Measurements from ENCODE around the gene SOD3. TPM values are rescaled to one million over a fixed set of nuclear protein-coding genes. Genes with fewer than 3 reads are reported as not detected.
A peak's percentile ranks its signal among the peaks of the same experiment; 100 is the strongest.

Gene SOD3
- polyA plus RNA-seq (2013), result 10.5 and 11.1 TPM in 2 replicates

DNA sequence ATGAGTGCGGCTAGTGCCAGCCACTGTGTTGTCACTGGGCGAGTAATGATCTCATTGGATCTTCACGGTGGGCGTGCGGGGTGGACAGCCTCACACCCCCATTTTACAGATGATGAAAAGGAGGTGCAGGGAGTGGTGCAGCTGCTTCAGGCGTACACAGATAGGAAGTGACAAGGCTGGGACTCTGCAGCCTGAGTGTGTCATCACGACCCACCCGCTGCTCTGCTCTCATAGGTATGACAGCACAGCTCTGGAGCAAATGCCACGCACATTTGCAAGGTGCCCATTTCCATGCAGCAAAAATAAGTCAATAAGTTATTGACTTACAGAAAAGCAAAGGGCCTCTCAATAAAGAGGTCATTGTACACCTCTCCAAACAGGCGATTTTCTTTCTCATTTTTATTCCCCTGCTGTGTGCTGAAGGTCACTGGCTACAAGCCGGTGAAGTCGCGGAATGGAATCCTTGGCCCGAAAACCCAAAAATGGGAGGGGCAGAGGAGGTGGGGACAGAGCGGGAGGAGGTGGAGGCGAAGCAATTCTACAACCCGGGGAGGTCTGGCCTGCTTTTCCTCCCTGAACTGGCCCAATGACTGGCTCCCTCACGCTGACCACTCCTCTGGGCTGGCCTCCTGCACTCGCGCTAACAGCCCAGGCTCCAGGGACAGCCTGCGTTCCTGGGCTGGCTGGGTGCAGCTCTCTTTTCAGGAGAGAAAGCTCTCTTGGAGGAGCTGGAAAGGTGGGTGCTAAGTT, at the start of gene SOD3:
Gene SOD3 (plus strand): TSS at position 658 of the 750 bp plus-strand sequence. CDS start 3,949 bp downstream, outside the sequence.
- peak within 1 kb of the TSS; percentile 22 for H4K8ac ChIP-seq (ENCODE audit: low read depth, low read length)
- no peak within 1 kb of the TSS for H4K12ac ChIP-seq (ENCODE audit: low read depth, low read length)
- H3K27ac ChIP-seq (ENCODE audit: low read depth, low read length), result no peak within 1 kb of the TSS
- WGBS (ENCODE audit: extremely low coverage, insufficient coverage, insufficient read length), result no CpG with 5 or more reads among the region's 21 CpGs
- no peak within 1 kb of the TSS for H2BK120ac ChIP-seq (ENCODE audit: insufficient read depth, low read length, poor library complexity)
- no peak within 1 kb of the TSS for H3K4me3 ChIP-seq (ENCODE audit: low read depth, low read length)
- H3K79me1 ChIP-seq (ENCODE audit: low read length), result no peaks in the 10 kb centered on the region
- H3K36me3 ChIP-seq (ENCODE audit: control insufficient read depth in 1 of 2, insufficient read depth in 2 of 2, low read length in 2 of 2), result no peaks in the 10 kb centered on the region
- H2BK12ac ChIP-seq (ENCODE audit: low read length), result no peak within 1 kb of the TSS
- no peak within 1 kb of the TSS for H2BK5ac ChIP-seq (ENCODE audit: low read depth, low read length, poor library complexity)
- no peak within 1 kb of the TSS for H2AK5ac ChIP-seq (ENCODE audit: low read length)
- peak within 1 kb of the TSS; percentile 6 for H2AFZ ChIP-seq (ENCODE audit: insufficient read depth, low read length, poor library complexity)
- no peak within 1 kb of the TSS for H3K14ac ChIP-seq (ENCODE audit: low read length)
- H3K27me3 ChIP-seq (ENCODE audit: insufficient read depth, low read length), result peaks cover 17% of the 10 kb centered on the region
- peak; percentile 87 to 92 for DNase-seq
- H3K23ac ChIP-seq (ENCODE audit: low read length), result no peak within 1 kb of the TSS
- H3K9ac ChIP-seq (ENCODE audit: low read length), result no peak within 1 kb of the TSS
- no peaks in the 10 kb centered on the region for H3K79me2 ChIP-seq (ENCODE audit: control insufficient read depth, insufficient read depth, low read length, poor library complexity)
- no peak within 1 kb of the TSS for H3K18ac ChIP-seq (ENCODE audit: low read length)
- H3K4me1 ChIP-seq (ENCODE audit: control insufficient read depth in 1 of 2, insufficient read depth in 2 of 2, low read length in 2 of 2), result peaks cover 9 to 17% of the 10 kb centered on the region in 2 experiments
- no peak within 1 kb of the TSS for H4K91ac ChIP-seq (ENCODE audit: low read depth, low read length)
- H3K4me2 ChIP-seq (ENCODE audit: low read length), result peak within 1 kb of the TSS; percentile 52
- H3K9me3 ChIP-seq (ENCODE audit: insufficient read depth, low read depth, low read length), result peaks cover 9% of the 10 kb centered on the region
- no peak within 1 kb of the TSS for H3K4ac ChIP-seq (ENCODE audit: low read depth, low read length)

DNA sequence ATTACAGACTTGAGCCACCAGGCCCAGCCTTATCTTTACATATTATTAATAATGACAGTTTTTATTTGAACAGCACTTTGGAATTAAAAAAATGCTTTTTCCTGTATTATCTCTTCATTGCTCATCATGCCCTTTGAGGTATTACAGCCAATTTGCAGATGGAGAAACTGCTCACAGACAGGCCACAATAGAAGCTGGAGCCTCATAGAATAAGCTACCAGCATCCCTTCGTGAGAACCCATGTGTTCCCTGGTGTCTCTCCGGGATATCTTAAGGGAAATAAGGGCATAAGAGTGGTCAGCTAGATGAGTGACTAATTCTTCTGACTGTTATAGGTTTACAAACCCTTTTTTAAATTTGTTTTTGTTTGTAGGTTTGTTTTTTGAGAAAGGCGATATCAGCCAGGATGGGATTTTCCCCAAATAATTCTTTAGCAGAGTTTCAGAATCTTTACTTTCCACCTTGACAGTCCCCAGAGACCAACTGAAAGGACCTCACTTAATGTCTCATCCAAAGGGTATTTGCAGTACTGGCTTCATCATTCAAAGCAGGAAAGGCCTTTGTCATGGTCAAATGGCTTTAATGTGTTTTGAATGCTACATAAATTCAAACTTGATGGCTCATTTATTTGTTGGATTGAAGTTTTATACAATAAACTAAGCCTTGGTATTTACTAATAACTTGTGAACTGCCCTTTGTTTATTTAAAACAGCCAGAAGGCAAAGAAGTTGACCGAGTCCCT, 48.0 kb upstream of the SOD3 start:
- Histone ChIP-seq H3K27me3 (ENCODE audit: insufficient read depth, low read length) (no peaks in the 10 kb centered on the region), H3K79me1 (ENCODE audit: low read length) (no peaks in the 10 kb centered on the region), H2AK5ac (ENCODE audit: low read length) (no peak overlapping the region), H3K23ac (ENCODE audit: low read length) (no peak overlapping the region), H2BK5ac (ENCODE audit: low read depth, low read length, poor library complexity) (no peak overlapping the region), H2BK12ac (ENCODE audit: low read length) (no peak overlapping the region), H4K8ac (ENCODE audit: low read depth, low read length) (no peak overlapping the region), H2BK120ac (ENCODE audit: insufficient read depth, low read length, poor library complexity) (no peak overlapping the region), H3K14ac (ENCODE audit: low read length) (no peak overlapping the region), H3K18ac (ENCODE audit: low read length) (no peak overlapping the region), H3K4me1 (ENCODE audit: control insufficient read depth in 1 of 2, insufficient read depth in 2 of 2, low read length in 2 of 2) (peaks cover 4% of the 10 kb centered on the region in 2 experiments), H3K9me3 (ENCODE audit: insufficient read depth, low read depth, low read length) (peaks cover 3% of the 10 kb centered on the region), H3K36me3 (ENCODE audit: control insufficient read depth in 1 of 2, insufficient read depth in 2 of 2, low read length in 2 of 2) (no peaks in the 10 kb centered on the region), H3K4me3 (ENCODE audit: low read depth, low read length) (no peak overlapping the region), H2AFZ (ENCODE audit: insufficient read depth, low read length, poor library complexity) (no peak overlapping the region), H4K12ac (ENCODE audit: low read depth, low read length) (no peak overlapping the region), H3K9ac (ENCODE audit: low read length) (no peak overlapping the region), H3K4me2 (ENCODE audit: low read length) (no peak overlapping the region), H4K91ac (ENCODE audit: low read depth, low read length) (no peak overlapping the region), H3K27ac (ENCODE audit: low read depth, low read length) (no peak overlapping the region), H3K79me2 (ENCODE audit: control insufficient read depth, insufficient read depth, low read length, poor library complexity) (no peaks in the 10 kb centered on the region), H3K4ac (ENCODE audit: low read depth, low read length) (no peak overlapping the region)
- DNase-seq, result peak; percentile 78 to 87
- no CpG with 5 or more reads among the region's 4 CpGs for WGBS (ENCODE audit: extremely low coverage, insufficient coverage, insufficient read length)

DNA sequence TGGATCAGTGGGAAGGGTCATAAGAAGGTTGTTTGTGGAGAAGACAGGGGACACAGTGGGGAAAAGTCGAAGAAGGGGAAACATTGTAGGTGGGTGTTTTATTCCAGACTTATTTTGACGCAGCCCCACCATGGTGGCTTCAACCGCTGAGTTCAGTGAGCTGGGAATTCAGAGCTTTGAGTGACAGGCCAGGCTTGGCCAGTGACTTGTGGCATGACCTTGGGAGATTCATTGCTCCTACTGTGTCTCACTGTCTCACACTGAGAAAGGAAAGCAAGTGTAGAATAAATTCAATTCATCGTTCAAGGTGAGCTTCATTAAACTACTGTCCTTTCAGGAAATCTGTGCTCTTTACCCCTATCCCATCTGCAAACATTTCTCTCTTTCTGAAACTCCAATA, 47.4 kb upstream of the SOD3 start:
- Histone ChIP-seq H2AFZ (ENCODE audit: insufficient read depth, low read length, poor library complexity) (no peak overlapping the region), H2AK5ac (ENCODE audit: low read length) (no peak overlapping the region), H3K27ac (ENCODE audit: low read depth, low read length) (no peak overlapping the region), H3K79me1 (ENCODE audit: low read length) (no peaks in the 10 kb centered on the region), H2BK5ac (ENCODE audit: low read depth, low read length, poor library complexity) (no peak overlapping the region), H3K4me1 (ENCODE audit: control insufficient read depth in 1 of 2, insufficient read depth in 2 of 2, low read length in 2 of 2) (peaks cover 3 to 4% of the 10 kb centered on the region in 2 experiments), H3K9me3 (ENCODE audit: insufficient read depth, low read depth, low read length) (peaks cover 3% of the 10 kb centered on the region), H4K91ac (ENCODE audit: low read depth, low read length) (no peak overlapping the region), H2BK120ac (ENCODE audit: insufficient read depth, low read length, poor library complexity) (no peak overlapping the region), H3K36me3 (ENCODE audit: control insufficient read depth in 1 of 2, insufficient read depth in 2 of 2, low read length in 2 of 2) (no peaks in the 10 kb centered on the region), H3K14ac (ENCODE audit: low read length) (no peak overlapping the region), H3K9ac (ENCODE audit: low read length) (no peak overlapping the region), H3K79me2 (ENCODE audit: control insufficient read depth, insufficient read depth, low read length, poor library complexity) (no peaks in the 10 kb centered on the region), H3K27me3 (ENCODE audit: insufficient read depth, low read length) (no peaks in the 10 kb centered on the region), H3K4me3 (ENCODE audit: low read depth, low read length) (no peak overlapping the region), H4K8ac (ENCODE audit: low read depth, low read length) (no peak overlapping the region), H3K18ac (ENCODE audit: low read length) (no peak overlapping the region), H3K23ac (ENCODE audit: low read length) (no peak overlapping the region), H2BK12ac (ENCODE audit: low read length) (no peak overlapping the region), H4K12ac (ENCODE audit: low read depth, low read length) (no peak overlapping the region), H3K4ac (ENCODE audit: low read depth, low read length) (no peak overlapping the region), H3K4me2 (ENCODE audit: low read length) (no peak overlapping the region)
- DNase-seq, result no peak
- WGBS (ENCODE audit: extremely low coverage, insufficient coverage, insufficient read length), result no CpG with 5 or more reads among the region's 4 CpGs

DNA sequence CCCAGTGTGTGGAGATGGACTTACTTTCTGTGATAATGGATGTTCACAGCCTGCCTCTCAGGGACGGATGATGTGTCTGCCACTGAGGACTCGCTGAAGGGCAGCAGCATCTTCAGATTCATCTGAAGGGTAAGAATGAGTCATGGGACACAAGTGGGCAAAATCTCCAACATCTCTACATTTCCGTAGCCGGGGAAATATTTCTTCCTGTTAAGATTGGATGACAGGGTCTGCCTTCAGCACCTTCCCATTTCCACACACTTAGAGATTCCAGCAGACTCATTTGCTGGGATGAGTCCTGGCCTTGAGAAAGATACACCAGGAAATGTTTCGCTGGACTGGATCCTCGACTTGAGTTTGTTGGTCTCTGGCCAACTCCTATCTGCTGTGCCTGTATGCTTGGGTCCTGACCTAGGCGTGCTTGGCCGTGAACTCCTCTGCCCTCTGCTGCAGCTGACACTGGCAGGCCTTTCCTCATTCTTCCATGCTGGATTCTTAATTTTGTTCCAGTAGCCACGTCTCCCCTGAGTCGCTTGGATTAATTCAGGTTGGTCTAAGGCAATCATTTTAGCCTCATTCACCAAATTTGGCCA, 46.5 kb upstream of the SOD3 start:
- no peaks in the 10 kb centered on the region for H3K79me1 ChIP-seq (ENCODE audit: low read length)
- no peak overlapping the region for H3K18ac ChIP-seq (ENCODE audit: low read length)
- no peaks in the 10 kb centered on the region for H3K79me2 ChIP-seq (ENCODE audit: control insufficient read depth, insufficient read depth, low read length, poor library complexity)
- H2BK120ac ChIP-seq (ENCODE audit: insufficient read depth, low read length, poor library complexity), result no peak overlapping the region
- H4K91ac ChIP-seq (ENCODE audit: low read depth, low read length), result no peak overlapping the region
- H3K4me2 ChIP-seq (ENCODE audit: low read length), result no peak overlapping the region
- WGBS (ENCODE audit: extremely low coverage, insufficient coverage, insufficient read length), result no CpG with 5 or more reads among the region's 10 CpGs
- no peak overlapping the region for H4K12ac ChIP-seq (ENCODE audit: low read depth, low read length)
- H2AK5ac ChIP-seq (ENCODE audit: low read length), result no peak overlapping the region
- H3K4ac ChIP-seq (ENCODE audit: low read depth, low read length), result no peak overlapping the region
- H3K27ac ChIP-seq (ENCODE audit: low read depth, low read length), result no peak overlapping the region
- no peak overlapping the region for H3K14ac ChIP-seq (ENCODE audit: low read length)
- no peak overlapping the region for H4K8ac ChIP-seq (ENCODE audit: low read depth, low read length)
- no peaks in the 10 kb centered on the region for H3K27me3 ChIP-seq (ENCODE audit: insufficient read depth, low read length)
- H3K9ac ChIP-seq (ENCODE audit: low read length), result no peak overlapping the region
- H3K36me3 ChIP-seq (ENCODE audit: control insufficient read depth in 1 of 2, insufficient read depth in 2 of 2, low read length in 2 of 2), result no peaks in the 10 kb centered on the region
- no peak overlapping the region for H2BK12ac ChIP-seq (ENCODE audit: low read length)
- no peak overlapping the region for H2BK5ac ChIP-seq (ENCODE audit: low read depth, low read length, poor library complexity)
- no peak overlapping the region for H2AFZ ChIP-seq (ENCODE audit: insufficient read depth, low read length, poor library complexity)
- peaks cover 3% of the 10 kb centered on the region for H3K9me3 ChIP-seq (ENCODE audit: insufficient read depth, low read depth, low read length)
- H3K4me1 ChIP-seq (ENCODE audit: control insufficient read depth in 1 of 2, insufficient read depth in 2 of 2, low read length in 2 of 2), result no peaks in the 10 kb centered on the region
- H3K23ac ChIP-seq (ENCODE audit: low read length), result no peak overlapping the region
- peak overlapping the region; percentile 1 for H3K4me3 ChIP-seq (ENCODE audit: low read depth, low read length)
- peak in 1 of 2 donors; percentile 14 for DNase-seq

Data from trophoblast cell (in vitro differentiated cells and primary cell).